ENCODE data around the gene FAT1. TPM values are rescaled to one million over a fixed set of nuclear protein-coding genes. Genes with fewer than 3 reads are reported as not detected.

Gene FAT1
- total RNA-seq, 1 donor from 2014 or later, result 47.1 TPM

- TF ChIP-seq CTCF (IDR thresholded peaks at IDR 0.05), result no peak
- no peak for TF ChIP-seq POLR2A (IDR thresholded peaks at IDR 0.05)
- no peak for TF ChIP-seq POLR2AphosphoS5 (IDR thresholded peaks at IDR 0.05; ENCODE audit: insufficient read depth in 1 of 2, low read depth in 1 of 2)
- H3K9me3 ChIP-seq, result no peaks in the 10 kb centered on the region
- no peak overlapping the region for H3K27ac ChIP-seq
- H3K4me3 ChIP-seq, result no peak overlapping the region
- DNase-seq (ENCODE audit: extremely low spot score in 2 of 2), result no peak
- H3K27me3 ChIP-seq, result no peaks in the 10 kb centered on the region
- no peaks in the 10 kb centered on the region for H3K4me1 ChIP-seq
- intact Hi-C loops (cut with DNase I), result no loop called here
- peaks cover 0 to 27% of the 10 kb centered on the region in 2 donors for H3K36me3 ChIP-seq
Measured at GRCh38 chr4:186592445-186592844, 131.2 kb downstream of the FAT1 start.

DNA sequence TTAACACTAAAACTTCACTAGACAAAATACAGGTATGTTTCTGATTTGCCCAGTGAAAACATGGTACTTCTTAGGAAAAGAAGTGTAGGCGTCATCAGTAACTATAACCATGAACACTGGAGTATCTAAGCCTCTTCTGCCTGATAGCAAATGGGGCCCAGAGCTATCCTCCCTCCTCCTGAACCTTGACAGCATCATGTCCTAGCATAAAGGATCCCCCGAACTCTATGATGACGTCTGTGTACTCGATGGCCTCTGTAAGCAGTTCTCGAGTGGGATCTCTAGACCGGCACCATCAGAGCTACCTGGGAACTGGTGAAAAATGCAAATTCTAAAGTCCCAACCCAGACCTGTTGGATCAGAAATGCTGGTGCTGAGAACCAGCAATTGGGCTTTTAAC, 132.0 kb downstream of the FAT1 start:
- Histone ChIP-seq H3K36me3 (peaks cover 0 to 27% of the 10 kb centered on the region in 2 donors), H3K27ac (no peak overlapping the region), H3K4me3 (no peak overlapping the region), H3K4me1 (no peaks in the 10 kb centered on the region), H3K9me3 (no peaks in the 10 kb centered on the region), H3K27me3 (no peaks in the 10 kb centered on the region)
- no peak for TF ChIP-seq POLR2AphosphoS5 (IDR thresholded peaks at IDR 0.05; ENCODE audit: insufficient read depth in 1 of 2, low read depth in 1 of 2)
- intact Hi-C loops (cut with DNase I), result no loop called here
- peak in 1 of 2 donors; percentile 58 for DNase-seq (ENCODE audit: extremely low spot score in 2 of 2)

DNA sequence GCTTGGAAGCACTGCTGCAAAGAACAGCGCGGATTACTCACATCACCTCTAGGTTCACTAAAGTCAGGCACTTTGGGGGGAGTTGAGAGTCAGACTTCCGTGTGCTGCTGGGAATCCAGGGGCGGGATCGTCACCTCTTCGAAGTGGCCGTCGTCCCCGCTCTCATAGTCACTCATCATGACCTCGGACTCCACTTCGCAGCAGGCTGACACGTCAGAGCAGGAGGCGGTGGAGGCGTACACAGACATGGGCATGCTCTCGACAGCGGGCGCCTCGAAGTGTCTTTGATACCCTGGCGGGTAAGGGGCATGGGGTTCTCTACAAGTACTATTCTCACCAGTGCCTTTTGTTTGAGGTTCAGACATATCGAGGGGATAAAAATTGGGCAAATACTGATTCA, 135.2 kb downstream of the FAT1 start:
- peak in 1 of 2 donors; percentile 69 for DNase-seq (ENCODE audit: extremely low spot score in 2 of 2)
- Histone ChIP-seq H3K27ac (no peak overlapping the region), H3K4me1 (no peaks in the 10 kb centered on the region), H3K36me3 (peaks cover 0 to 13% of the 10 kb centered on the region in 2 donors), H3K4me3 (no peak overlapping the region), H3K9me3 (no peaks in the 10 kb centered on the region), H3K27me3 (no peaks in the 10 kb centered on the region)
- intact Hi-C loops (cut with DNase I), result loop anchor here (10.0 kb wide), 1 partner anchor 294 kb away; no protein-coding TSS in a partner anchor
- no peak for TF ChIP-seq POLR2A (IDR thresholded peaks at IDR 0.05)
- TF ChIP-seq CTCF (IDR thresholded peaks at IDR 0.05), result no peak
- no peak for TF ChIP-seq POLR2AphosphoS5 (IDR thresholded peaks at IDR 0.05; ENCODE audit: insufficient read depth in 1 of 2, low read depth in 1 of 2)

- Histone ChIP-seq H3K36me3 (peaks cover 0 to 9% of the 10 kb centered on the region in 2 donors), H3K9me3 (no peaks in the 10 kb centered on the region), H3K27ac (no peak overlapping the region), H3K27me3 (no peaks in the 10 kb centered on the region), H3K4me1 (no peaks in the 10 kb centered on the region), H3K4me3 (no peak overlapping the region)
- TF ChIP-seq POLR2A (IDR thresholded peaks at IDR 0.05), result no peak
- peak; percentile 28 to 93 (median 72) for TF ChIP-seq CTCF (IDR thresholded peaks at IDR 0.05)
- no peak for TF ChIP-seq POLR2AphosphoS5 (IDR thresholded peaks at IDR 0.05; ENCODE audit: insufficient read depth in 1 of 2, low read depth in 1 of 2)
- intact Hi-C loops (cut with DNase I), result loop anchor here (10.0 kb wide), 1 partner anchor 293 kb away; no protein-coding TSS in a partner anchor
- peak in 1 of 2 donors; percentile 60 for DNase-seq (ENCODE audit: extremely low spot score in 2 of 2)
Measured at GRCh38 chr4:186587416-186588018, 136.1 kb downstream of the FAT1 start.

DNA sequence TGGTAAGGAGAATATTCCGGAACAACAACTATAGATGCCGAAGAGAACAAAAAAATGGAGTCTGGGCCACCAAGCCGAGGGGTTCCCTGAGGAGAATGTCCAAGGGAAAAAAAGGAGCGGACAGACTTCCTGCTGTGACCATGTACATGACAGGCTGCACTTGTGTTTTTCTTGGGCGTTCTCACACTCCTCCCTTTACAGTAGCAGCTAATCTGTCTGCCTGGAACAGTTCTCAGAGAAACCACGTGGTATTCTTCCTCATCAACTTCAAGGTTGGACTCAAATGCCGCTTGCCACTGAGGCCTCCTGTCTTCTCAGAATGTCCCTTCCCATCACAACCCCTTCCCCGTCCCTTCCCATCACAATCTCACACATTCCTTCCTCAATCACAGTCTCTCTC, 137.5 kb downstream of the FAT1 start:
- H3K36me3 ChIP-seq, result peaks cover 0 to 9% of the 10 kb centered on the region in 2 donors
- no peaks in the 10 kb centered on the region for H3K4me1 ChIP-seq
- H3K27ac ChIP-seq, result no peak overlapping the region
- no peak overlapping the region for H3K4me3 ChIP-seq
- TF ChIP-seq CTCF (IDR thresholded peaks at IDR 0.05), result no peak
- no peak for TF ChIP-seq POLR2AphosphoS5 (IDR thresholded peaks at IDR 0.05; ENCODE audit: insufficient read depth in 1 of 2, low read depth in 1 of 2)
- TF ChIP-seq POLR2A (IDR thresholded peaks at IDR 0.05), result no peak
- DNase-seq (ENCODE audit: extremely low spot score in 2 of 2), result no peak
- H3K9me3 ChIP-seq, result no peaks in the 10 kb centered on the region
- intact Hi-C loops (cut with DNase I), result loop anchor here (10.0 kb wide), 1 partner anchor 291 kb away; no protein-coding TSS in a partner anchor
- H3K27me3 ChIP-seq, result no peaks in the 10 kb centered on the region
